IgD-negative memory B cell (primary cell): ENCODE measurements around the gene SUMO3. TPM values are rescaled to one million over a fixed set of nuclear protein-coding genes. Genes with fewer than 3 reads are reported as not detected.
"Not testable (repeated sequence)": the region's sequence is repeated elsewhere in the genome, so short reads cannot be mapped to it uniquely, and the experiment has no call there.

Experiments
- H3K27ac Mint-ChIP-seq, 3 donors: one replicate each; pipeline ENCODE4 v1.8.0; 2020 to 2022; ENCODE audit warnings: mild to moderate bottlenecking in 3 of 3, mixed read lengths in 3 of 3, moderate library complexity in 1 of 3
- H3K27me3 Mint-ChIP-seq: one replicate; pipeline ENCODE4 v1.8.0; 2021; ENCODE audit warnings: mixed read lengths
- H3K36me3 Mint-ChIP-seq: one replicate; pipeline ENCODE4 v1.8.0; 2020; ENCODE audit warnings: mild to moderate bottlenecking, mixed read lengths
- H3K4me1 Mint-ChIP-seq, 3 donors: one replicate each; pipeline ENCODE4 v1.8.0; 2020 to 2022; ENCODE audit warnings: mixed read lengths in 3 of 3, mild to moderate bottlenecking in 1 of 3
- H3K4me3 Mint-ChIP-seq, 4 donors: one replicate each; pipeline ENCODE4 v1.8.0; 2020 to 2022; ENCODE audit warnings: mild to moderate bottlenecking in 4 of 4, mixed read lengths in 4 of 4, moderate library complexity in 3 of 4
- H3K9me3 Mint-ChIP-seq, 3 donors: one replicate each; pipeline ENCODE4 v1.8.0; 2020 to 2021; ENCODE audit warnings: mixed read lengths in 3 of 3, mild to moderate bottlenecking in 1 of 3
- polyA plus RNA-seq: library from polyadenylated mRNA; unstranded; fragments of 300-500 nt; fragmentation: Illumina TruSeq; gene quantifications from one replicate; pipeline ENCODE4 v1.2.3, GENCODE V29; 2021

Gene SUMO3
- polyA plus RNA-seq, 1 donor from 2014 or later: 92.3 TPM

- Mint-ChIP-seq H3K36me3 (no peaks in the 10 kb centered on the region), H3K27me3 (peaks cover 12% of the 10 kb centered on the region), H3K9me3 (no peaks in the 10 kb centered on the region), H3K27ac (no peak overlapping the region), H3K4me1 (no peaks in the 10 kb centered on the region), H3K4me3 (no peak overlapping the region)
These were observed 20.4 kb upstream of the SUMO3 start for GRCh38 chr21:44838039-44838895.

DNA sequence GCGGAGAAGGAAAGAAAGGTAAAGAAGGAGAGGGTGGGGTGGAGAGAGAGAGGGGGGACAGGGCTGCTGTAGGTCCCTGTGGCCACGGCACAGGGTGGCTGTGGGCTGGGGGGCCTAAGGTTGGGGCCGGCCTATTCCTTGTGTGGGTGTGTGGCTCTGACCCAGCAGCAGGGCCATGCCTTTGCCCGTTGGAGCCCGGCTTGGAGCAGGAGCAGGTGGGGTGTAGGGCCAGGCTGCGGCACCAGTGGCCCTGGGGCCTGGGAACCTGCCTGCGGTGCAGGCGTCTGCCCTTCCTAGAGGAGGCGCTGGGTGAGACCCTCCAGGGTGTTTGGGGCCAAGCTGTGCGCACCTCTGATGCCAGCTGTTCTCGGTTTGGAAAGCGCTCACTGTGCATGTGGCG is 19.7 kb upstream of the SUMO3 start:
- H3K4me1 Mint-ChIP-seq: no peaks in the 10 kb centered on the region
- no peaks in the 10 kb centered on the region for H3K9me3 Mint-ChIP-seq
- H3K27ac Mint-ChIP-seq: no peak overlapping the region
- no peaks in the 10 kb centered on the region for H3K36me3 Mint-ChIP-seq
- peaks cover 8% of the 10 kb centered on the region for H3K27me3 Mint-ChIP-seq
- no peak overlapping the region for H3K4me3 Mint-ChIP-seq

DNA sequence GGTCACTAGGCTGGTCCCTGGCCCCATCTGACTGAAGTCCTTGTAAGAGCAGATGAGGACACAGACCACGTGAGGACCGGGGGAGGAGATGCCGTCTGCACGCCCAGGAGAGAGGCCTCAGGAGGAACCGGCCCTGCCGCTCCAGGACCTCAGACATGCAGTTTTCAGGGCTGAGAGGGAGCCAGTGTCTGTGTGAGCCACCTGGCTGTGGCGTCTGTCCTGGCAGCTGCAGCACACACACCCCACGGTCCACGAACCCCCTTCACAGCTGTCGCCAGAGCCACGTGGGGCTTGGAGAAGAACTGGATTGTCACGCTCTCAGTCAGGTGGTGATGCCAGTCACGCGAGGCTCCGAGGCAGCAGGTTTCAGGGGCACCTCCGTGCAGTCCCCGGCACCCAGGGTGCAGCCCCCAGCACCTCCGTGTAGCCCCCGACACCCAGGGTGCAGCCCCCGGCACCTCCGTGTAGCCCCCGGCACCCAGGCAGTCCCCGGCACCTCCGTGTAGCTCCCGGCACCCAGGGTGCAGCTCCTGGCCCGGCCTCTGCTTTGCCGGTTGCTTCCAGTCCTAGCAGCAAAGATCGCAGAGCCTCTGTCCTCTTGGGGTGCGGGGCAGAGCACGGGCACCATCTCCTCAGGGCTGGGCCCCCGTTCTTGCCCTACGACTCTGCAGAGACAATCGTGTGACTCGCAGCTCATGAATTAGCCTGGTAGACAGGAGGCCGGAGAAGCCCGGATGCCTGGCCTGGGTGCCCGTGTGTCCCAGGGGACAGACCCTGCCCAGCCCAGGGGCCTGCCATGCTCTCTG is 19.0 kb upstream of the SUMO3 start:
- Mint-ChIP-seq H3K4me1 (no peaks in the 10 kb centered on the region), H3K27me3 (peaks cover 2% of the 10 kb centered on the region), H3K9me3 (no peaks in the 10 kb centered on the region), H3K27ac (no peak overlapping the region), H3K4me3 (no peak overlapping the region), H3K36me3 (no peaks in the 10 kb centered on the region)

GRCh38 chr21:44836349-44836665 is 18.4 kb upstream of the SUMO3 start:
- Mint-ChIP-seq H3K4me3 (no peak overlapping the region), H3K9me3 (no peaks in the 10 kb centered on the region), H3K27ac (no peak overlapping the region), H3K4me1 (peaks cover 4% of the 10 kb centered on the region in 3 donors), H3K27me3 (peaks cover 2% of the 10 kb centered on the region), H3K36me3 (peaks cover 2% of the 10 kb centered on the region)

- Mint-ChIP-seq H3K4me1 (peaks cover 8 to 9% (median 8%) of the 10 kb centered on the region in 3 donors), H3K9me3 (no peaks in the 10 kb centered on the region), H3K36me3 (peaks cover 2% of the 10 kb centered on the region), H3K27me3 (peaks cover 2% of the 10 kb centered on the region), H3K27ac (no peak overlapping the region), H3K4me3 (no peak overlapping the region)
These were observed 17.7 kb upstream of the SUMO3 start for GRCh38 chr21:44835647-44835973.

- Mint-ChIP-seq H3K4me1 (peaks cover 8 to 11% (median 8%) of the 10 kb centered on the region in 3 donors), H3K4me3 (no peak overlapping the region), H3K9me3 (peaks cover 0 to 2% (median 0%) of the 10 kb centered on the region in 3 donors), H3K36me3 (peaks cover 2% of the 10 kb centered on the region), H3K27me3 (peaks cover 2% of the 10 kb centered on the region), H3K27ac (no peak overlapping the region)
These were observed 17.2 kb upstream of the SUMO3 start for GRCh38 chr21:44834951-44835646.

GRCh38 chr21:44834231-44834950 is 16.5 kb upstream of the SUMO3 start:
- peaks cover 2% of the 10 kb centered on the region for H3K36me3 Mint-ChIP-seq
- H3K4me1 Mint-ChIP-seq: peaks cover 8 to 11% (median 8%) of the 10 kb centered on the region in 3 donors
- H3K27me3 Mint-ChIP-seq: peaks cover 2% of the 10 kb centered on the region
- no peak overlapping the region for H3K27ac Mint-ChIP-seq
- H3K9me3 Mint-ChIP-seq: peaks cover 0 to 2% (median 0%) of the 10 kb centered on the region in 3 donors
- no peak overlapping the region for H3K4me3 Mint-ChIP-seq

DNA sequence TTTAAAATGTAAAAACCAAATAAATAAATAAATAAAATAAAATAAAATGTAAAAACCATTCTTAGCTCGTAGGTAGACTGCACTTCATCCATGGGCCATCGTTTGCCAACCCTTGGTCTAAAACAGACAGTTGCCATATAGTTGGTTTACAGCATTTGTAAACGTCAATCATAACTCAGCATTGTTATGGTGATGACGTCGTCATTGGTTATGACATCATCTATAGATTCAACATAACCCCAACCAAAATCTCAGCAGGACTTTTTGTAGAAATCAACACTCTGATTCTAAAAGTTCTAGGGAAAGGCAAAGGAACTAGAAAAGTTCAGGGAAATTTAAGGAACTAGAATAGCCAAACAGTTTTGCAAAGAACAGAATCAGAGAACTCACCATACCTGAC is 15.8 kb upstream of the SUMO3 start:
- Mint-ChIP-seq H3K27ac (no peak overlapping the region), H3K4me1 (peaks cover 8 to 11% (median 8%) of the 10 kb centered on the region in 3 donors), H3K4me3 (no peak overlapping the region), H3K9me3 (peaks cover 0 to 3% (median 3%) of the 10 kb centered on the region in 3 donors), H3K27me3 (peaks cover 2% of the 10 kb centered on the region), H3K36me3 (peaks cover 2% of the 10 kb centered on the region)

DNA sequence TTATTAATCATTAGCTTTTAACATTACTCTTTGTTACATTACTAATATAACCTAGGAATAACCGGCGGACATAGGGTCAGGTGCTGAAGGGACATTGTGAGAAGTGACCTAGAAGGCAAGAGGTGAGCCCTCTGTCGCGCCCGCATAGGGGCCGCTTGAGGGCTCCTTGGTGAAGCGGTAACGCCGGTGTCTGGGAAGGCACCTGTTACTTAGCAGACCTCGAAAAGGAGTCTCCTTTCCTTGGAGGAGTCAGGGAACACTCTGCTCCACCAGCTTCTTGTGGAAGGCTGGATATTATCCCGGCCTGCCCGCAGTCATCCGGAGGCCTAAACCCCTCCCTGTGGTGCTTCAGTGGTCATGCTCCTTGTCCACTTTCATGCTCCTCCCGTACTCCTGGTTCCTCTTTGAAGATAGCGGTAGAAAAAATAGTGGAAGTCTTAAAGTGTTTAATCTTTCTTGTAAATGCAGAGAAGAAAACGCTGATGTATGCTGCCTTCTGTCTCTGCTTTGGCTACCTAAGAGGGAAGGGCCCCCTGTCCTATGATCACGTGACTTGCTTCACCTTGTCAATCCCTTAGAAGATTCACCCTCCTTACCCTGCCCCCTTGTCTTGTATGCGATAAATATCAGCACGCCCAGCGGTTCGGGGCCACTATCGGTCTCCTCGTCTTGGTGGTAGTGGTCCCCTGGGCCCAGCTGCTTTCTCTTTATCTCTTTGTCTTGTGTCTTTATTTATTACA is 14.8 kb upstream of the SUMO3 start:
- H3K27me3 Mint-ChIP-seq, H3K36me3 Mint-ChIP-seq: not testable (repeated sequence)

GRCh38 chr21:44831227-44831860 is 13.5 kb upstream of the SUMO3 start:
- Mint-ChIP-seq H3K4me1 (peaks cover 9 to 13% (median 11%) of the 10 kb centered on the region in 3 donors), H3K27ac (no peak overlapping the region), H3K4me3 (peak overlapping the region in 2 of 4 donors; percentile 74 to 76), H3K36me3 (peaks cover 2% of the 10 kb centered on the region), H3K9me3 (peaks cover 5 to 19% (median 12%) of the 10 kb centered on the region in 3 donors), H3K27me3 (no peaks in the 10 kb centered on the region)

More for the DNA sequence above, 14.8 kb upstream of the SUMO3 start:
- not testable (repeated sequence) for H3K27ac Mint-ChIP-seq, H3K4me3 Mint-ChIP-seq
- H3K4me1 Mint-ChIP-seq: peaks cover 9 to 13% (median 11%) of the 10 kb centered on the region in 3 donors
- peaks cover 5 to 12% (median 10%) of the 10 kb centered on the region in 3 donors for H3K9me3 Mint-ChIP-seq

DNA sequence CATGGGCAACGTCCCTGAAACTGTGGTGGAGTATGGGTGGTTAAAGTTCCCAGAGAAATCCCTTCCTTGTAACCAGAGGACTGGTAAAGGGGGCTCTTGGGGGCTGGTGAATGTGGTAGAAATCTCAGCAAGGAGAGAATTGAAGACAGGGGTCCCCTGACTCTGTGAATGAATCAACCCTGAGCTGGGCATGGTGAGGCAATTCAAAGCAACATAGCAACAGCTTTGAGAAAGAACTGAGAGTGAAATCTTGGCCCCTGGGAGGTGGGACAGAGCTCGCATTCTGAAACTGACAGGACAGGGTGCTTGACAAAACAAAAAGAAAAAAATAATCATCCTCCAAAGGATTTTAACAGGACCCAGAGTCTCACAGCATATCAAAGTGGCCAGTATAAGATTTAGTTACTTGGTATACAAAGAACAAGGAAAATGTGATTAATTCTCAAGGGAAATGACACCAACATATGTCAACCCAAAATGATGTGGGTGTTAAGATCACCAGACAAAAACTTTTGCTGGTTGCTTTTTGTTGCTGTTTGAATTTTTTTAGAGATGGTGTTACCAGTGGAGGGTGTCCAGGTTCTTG is 11.7 kb upstream of the SUMO3 start:
- peak overlapping the region in 2 of 4 donors; percentile 24 to 30 for H3K4me3 Mint-ChIP-seq
- H3K27ac Mint-ChIP-seq: no peak overlapping the region

DNA sequence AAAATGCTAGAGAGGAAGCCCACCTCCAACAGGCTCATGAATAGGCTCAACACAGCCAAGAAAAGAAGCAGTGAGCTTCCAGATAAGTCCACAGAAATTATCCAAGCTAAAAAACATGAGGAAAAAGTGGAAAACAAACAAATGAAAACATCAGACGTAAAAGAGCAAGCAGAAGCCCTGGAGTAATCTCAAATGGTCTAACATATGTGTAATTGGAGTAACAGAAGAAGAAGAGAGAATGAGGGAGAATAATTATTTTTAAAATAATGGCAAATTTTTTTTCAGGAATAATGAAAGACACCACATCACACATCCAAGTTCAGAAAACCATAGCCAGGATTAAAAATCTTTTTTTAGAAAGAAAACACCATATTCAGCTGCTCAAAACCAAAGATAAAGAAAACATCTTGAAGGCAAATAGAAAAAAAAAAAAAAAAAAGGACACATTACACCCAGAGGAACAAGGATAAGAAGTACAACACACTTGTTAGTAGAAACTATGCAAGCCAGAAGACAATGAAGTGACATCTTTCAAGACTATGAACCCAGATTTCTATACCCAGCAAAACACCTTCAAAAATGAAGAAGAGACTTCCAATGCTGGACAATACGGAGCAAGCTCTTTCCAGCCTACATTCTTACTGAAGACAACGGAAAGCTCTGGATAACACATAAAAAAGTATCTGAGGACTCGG is 10.6 kb upstream of the SUMO3 start:
- no peak overlapping the region for H3K4me3 Mint-ChIP-seq
- peaks cover 2% of the 10 kb centered on the region for H3K36me3 Mint-ChIP-seq
- peaks cover 9 to 16% (median 13%) of the 10 kb centered on the region in 3 donors for H3K4me1 Mint-ChIP-seq
- H3K27ac Mint-ChIP-seq: no peak overlapping the region
- peaks cover 8 to 22% (median 12%) of the 10 kb centered on the region in 3 donors for H3K9me3 Mint-ChIP-seq
- no peaks in the 10 kb centered on the region for H3K27me3 Mint-ChIP-seq

More for the DNA sequence above, 11.7 kb upstream of the SUMO3 start:
- Mint-ChIP-seq H3K27me3 (no peaks in the 10 kb centered on the region), H3K4me1 (peaks cover 9 to 13% (median 11%) of the 10 kb centered on the region in 3 donors), H3K9me3 (peaks cover 5 to 19% (median 12%) of the 10 kb centered on the region in 3 donors), H3K36me3 (peaks cover 2% of the 10 kb centered on the region)
